Activated naive CD8-positive, alpha-beta T cell (primary cell): ENCODE data around the gene TOP1.

Experiments used
- H3K27ac Mint-ChIP-seq: one replicate; pipeline ENCODE4 v1.8.0; 2021; ENCODE audit warnings: mixed read lengths
- H3K27me3 Mint-ChIP-seq: one replicate; pipeline ENCODE4 v1.8.0; 2021; ENCODE audit warnings: mixed read lengths
- H3K36me3 Mint-ChIP-seq: one replicate; pipeline ENCODE4 v1.8.0; 2021; ENCODE audit warnings: mixed read lengths
- H3K4me1 Mint-ChIP-seq: one replicate; pipeline ENCODE4 v1.8.0; 2021; ENCODE audit warnings: low read depth, mixed read lengths
- H3K4me3 Mint-ChIP-seq: one replicate; pipeline ENCODE4 v1.8.0; 2021; ENCODE audit warnings: mild to moderate bottlenecking, mixed read lengths
- H3K9me3 Mint-ChIP-seq: one replicate; pipeline ENCODE4 v1.8.0; 2021; ENCODE audit warnings: low read depth, mixed read lengths

Gene TOP1

DNA sequence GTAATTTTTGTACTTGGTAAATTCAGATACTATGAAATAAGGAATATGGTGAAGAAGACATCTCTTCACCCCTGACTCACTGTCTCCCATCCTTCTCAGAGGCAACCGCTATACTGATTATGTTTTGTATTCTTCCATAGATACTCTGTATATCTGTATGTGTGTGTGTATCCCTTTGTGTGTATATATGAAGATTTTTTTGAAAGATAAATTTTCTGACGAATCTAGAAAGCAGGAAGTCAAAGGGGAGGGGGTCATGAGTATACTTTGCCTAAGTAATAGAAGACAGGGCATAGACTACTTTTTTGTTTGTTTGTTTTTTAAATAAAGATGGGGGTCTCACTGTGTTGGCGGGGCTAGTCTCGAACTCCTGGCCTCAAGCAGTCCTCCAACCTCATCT is 48.2 kb downstream of the TOP1 start:
- no peaks in the 10 kb centered on the region for H3K9me3 Mint-ChIP-seq
- H3K36me3 Mint-ChIP-seq, result peaks cover 22% of the 10 kb centered on the region
- no peaks in the 10 kb centered on the region for H3K27me3 Mint-ChIP-seq
- H3K27ac Mint-ChIP-seq, result peak overlapping the region; percentile 70
- H3K4me3 Mint-ChIP-seq, result peak overlapping the region; percentile 30
- peaks cover 74% of the 10 kb centered on the region for H3K4me1 Mint-ChIP-seq

DNA sequence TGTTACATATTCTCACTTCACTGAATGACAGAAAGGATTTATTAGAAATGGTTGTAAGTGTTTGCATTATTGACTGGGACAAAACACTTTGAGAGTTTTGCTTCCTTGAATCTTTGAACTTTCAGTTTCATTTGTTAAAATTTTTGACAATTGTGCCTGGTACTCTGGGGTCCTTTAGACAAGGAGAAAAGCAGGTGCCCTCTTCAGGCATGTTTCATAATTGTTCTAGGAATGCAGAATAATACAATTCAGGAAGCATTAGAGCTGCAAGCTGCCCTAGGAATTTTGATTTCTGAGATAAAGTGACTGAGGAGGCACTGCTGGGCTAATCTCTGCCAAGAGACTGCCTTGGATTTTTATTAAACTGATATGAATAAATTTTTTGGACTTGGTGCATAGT is 49.7 kb downstream of the TOP1 start:
- no peaks in the 10 kb centered on the region for H3K9me3 Mint-ChIP-seq
- H3K27ac Mint-ChIP-seq, result peak overlapping the region; percentile 54
- no peak overlapping the region for H3K4me3 Mint-ChIP-seq
- H3K27me3 Mint-ChIP-seq, result no peaks in the 10 kb centered on the region
- H3K36me3 Mint-ChIP-seq, result peaks cover 25% of the 10 kb centered on the region
- H3K4me1 Mint-ChIP-seq, result peaks cover 61% of the 10 kb centered on the region

DNA sequence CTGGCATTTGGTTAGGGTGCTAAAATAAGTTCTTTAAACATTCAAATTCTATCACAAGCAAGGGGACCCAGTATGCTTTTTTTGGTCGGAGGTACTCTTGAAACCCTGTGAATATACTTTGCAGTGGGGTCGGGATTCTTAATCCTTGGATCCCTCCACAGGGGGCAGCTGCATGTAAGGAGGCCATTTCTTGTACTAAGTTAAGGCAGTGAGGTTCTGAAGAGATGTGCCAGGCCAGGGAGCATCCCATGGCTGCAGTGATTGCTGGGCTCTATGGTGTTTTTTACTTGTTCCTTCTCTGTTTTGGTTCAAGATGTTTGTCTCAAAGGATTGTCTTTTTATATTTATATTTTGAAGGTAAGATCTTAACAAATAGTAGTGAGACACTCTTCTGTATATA is 50.4 kb downstream of the TOP1 start:
- peaks cover 53% of the 10 kb centered on the region for H3K4me1 Mint-ChIP-seq
- no peaks in the 10 kb centered on the region for H3K9me3 Mint-ChIP-seq
- peaks cover 25% of the 10 kb centered on the region for H3K36me3 Mint-ChIP-seq
- H3K4me3 Mint-ChIP-seq, result no peak overlapping the region
- no peaks in the 10 kb centered on the region for H3K27me3 Mint-ChIP-seq
- H3K27ac Mint-ChIP-seq, result no peak overlapping the region

DNA sequence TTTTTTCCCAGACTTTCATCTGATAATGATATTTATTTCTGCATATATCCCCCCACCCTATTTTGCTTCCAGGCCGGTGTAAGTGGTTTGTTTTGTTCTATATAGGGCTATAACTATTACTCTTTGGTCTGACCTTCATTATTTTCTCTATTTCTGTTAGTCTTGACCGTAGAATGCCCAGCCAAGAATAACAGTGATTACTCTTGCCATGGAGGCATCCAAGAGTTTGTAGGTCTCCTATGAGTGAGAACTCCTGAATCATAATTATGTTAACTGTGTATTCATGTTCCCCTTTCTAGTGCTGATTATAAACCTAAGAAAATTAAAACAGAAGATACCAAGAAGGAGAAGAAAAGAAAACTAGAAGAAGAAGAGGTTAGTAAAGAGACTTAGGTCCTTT is 52.2 kb downstream of the TOP1 start:
- Mint-ChIP-seq H3K9me3 (no peaks in the 10 kb centered on the region), H3K36me3 (peaks cover 29% of the 10 kb centered on the region), H3K4me1 (peaks cover 50% of the 10 kb centered on the region), H3K27me3 (no peaks in the 10 kb centered on the region), H3K4me3 (peak overlapping the region; percentile 14), H3K27ac (peak overlapping the region; percentile 34)

DNA sequence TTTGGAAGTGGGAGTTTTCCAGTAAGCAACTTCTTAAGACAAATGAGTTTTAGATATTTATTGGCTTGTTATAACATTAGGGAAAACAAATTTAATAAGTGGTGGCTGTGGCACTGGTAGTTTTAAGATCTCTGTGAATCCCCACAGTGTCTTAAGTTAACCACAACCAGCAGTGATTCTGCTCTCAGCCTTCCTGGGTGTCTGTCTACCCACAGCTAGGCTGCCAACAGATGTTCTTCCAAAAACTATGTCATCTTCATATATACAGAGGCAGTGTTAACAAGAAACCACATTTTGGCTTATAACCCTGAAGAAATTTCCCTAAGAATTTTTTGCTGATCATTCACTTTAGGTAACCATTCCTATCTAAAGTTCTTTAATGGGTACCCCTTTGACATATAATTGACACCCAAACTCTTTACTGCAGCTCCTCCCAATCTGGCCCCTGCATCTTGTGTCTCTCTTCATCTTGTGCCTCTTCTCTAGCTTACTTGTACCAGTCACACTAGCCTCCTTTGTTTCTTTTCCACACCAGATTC is 52.7 kb downstream of the TOP1 start:
- Mint-ChIP-seq H3K4me3 (no peak overlapping the region), H3K27me3 (no peaks in the 10 kb centered on the region), H3K27ac (peak overlapping the region; percentile 7), H3K4me1 (peaks cover 47% of the 10 kb centered on the region), H3K36me3 (peaks cover 24% of the 10 kb centered on the region), H3K9me3 (no peaks in the 10 kb centered on the region)

DNA sequence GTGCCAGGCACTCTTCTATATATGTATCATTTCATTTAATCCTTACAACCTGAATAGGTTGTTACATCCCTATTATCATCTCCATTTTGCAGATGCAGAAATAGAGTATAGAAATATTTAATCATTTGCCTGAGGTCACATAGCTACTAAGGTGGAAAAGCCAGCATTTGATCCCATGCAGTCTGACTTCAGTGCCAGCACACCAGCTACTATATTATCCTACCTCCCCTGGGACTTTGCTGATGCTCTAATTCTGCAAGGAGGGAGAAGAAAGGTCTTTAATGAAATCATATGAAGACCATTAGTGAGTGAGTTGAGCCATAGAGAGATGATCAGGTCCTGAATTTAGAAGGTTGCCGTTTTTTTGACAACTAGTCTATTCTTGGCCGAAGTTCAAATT is 53.7 kb downstream of the TOP1 start:
- Mint-ChIP-seq H3K9me3 (no peaks in the 10 kb centered on the region), H3K36me3 (peaks cover 16% of the 10 kb centered on the region), H3K4me3 (no peak overlapping the region), H3K27ac (no peak overlapping the region), H3K27me3 (no peaks in the 10 kb centered on the region), H3K4me1 (peaks cover 47% of the 10 kb centered on the region)

DNA sequence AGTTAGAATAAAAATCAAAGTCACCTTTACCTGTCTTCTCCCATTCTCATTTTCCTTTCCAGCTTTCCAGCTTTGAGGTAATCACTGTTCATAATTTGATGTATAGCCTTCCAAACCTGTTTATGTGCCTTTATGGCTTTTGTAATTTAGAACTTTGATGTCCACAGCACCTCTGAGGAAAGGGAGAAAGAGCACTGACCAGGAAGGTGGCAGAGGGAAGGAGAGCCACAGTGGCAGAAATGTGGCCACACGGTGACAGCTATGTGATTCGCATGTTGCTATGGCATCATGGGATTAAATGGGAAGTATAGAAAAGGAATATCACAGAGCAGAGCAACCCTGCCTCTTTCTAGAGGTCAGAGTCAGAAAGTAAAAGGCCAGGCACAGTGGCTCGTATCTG is 57.0 kb downstream of the TOP1 start:
- no peaks in the 10 kb centered on the region for H3K9me3 Mint-ChIP-seq
- H3K4me3 Mint-ChIP-seq, result no peak overlapping the region
- H3K4me1 Mint-ChIP-seq, result peaks cover 33% of the 10 kb centered on the region
- H3K36me3 Mint-ChIP-seq, result peaks cover 13% of the 10 kb centered on the region
- H3K27me3 Mint-ChIP-seq, result no peaks in the 10 kb centered on the region
- H3K27ac Mint-ChIP-seq, result peak overlapping the region; percentile 11

DNA sequence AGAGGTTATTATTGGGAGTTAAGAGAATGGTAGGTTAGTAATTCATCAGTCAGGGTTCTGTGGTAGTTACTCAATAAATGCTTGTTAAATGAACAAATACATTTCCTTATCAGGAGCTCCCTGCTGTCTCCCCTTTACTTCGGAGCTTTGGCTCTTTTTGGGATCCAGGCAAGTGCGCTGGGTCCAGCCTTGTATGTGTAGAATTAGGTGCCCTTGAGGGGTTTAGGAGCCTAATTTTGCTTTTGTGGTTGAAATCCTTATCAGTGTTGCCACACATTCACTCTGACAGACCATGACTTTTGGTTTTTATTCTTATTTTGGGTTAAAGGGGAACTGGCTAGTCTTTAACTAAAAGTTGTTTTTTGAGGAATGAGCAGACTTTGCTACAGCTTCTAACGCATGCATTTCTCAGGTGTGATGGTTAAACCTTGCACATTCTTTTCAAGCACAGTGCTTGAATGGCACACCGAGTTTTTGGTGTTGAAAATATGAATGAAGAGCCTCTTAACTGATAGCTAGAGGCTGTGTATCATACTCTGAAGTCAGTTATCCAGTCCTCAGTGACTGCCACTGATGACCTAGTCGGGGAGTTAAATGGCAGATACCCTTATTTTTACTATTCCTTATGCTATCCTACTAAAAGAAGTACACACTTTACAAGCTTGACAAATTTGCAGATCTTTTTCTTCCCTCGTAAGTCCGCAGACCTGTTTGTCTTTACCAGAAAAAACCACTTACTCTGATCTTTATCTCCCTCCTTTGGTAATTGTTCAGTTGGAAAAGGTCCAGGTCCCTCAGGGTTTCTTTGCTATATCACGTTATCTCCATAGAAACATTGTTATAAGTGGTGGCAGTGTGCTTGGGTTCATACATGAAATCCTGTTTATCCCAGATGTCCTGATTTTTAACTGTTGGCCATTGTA is 58.0 kb downstream of the TOP1 start:
- H3K36me3 Mint-ChIP-seq, result peaks cover 9% of the 10 kb centered on the region
- no peak overlapping the region for H3K4me3 Mint-ChIP-seq
- H3K9me3 Mint-ChIP-seq, result no peaks in the 10 kb centered on the region
- H3K27me3 Mint-ChIP-seq, result no peaks in the 10 kb centered on the region
- peaks cover 26% of the 10 kb centered on the region for H3K4me1 Mint-ChIP-seq
- H3K27ac Mint-ChIP-seq, result peak overlapping the region; percentile 8

DNA sequence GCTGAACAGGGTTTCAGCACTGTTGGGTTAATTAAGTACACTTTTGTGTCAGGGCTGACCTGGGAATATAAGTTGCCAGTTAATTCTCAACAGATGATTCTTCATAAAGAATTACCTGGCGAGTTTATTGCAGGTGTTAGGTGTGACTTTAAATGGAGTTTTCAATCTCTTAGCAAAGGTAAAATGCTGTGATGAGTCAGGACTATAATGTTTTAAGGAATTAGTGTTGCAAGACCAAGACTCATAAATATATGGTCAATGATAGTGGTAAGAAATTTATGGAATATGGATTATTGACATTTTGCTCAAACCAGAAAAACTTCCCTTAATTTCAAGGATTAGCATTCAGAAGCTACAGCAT is 58.7 kb downstream of the TOP1 start:
- Mint-ChIP-seq H3K27me3 (no peaks in the 10 kb centered on the region), H3K9me3 (no peaks in the 10 kb centered on the region), H3K27ac (peak overlapping the region; percentile 8), H3K4me1 (peaks cover 23% of the 10 kb centered on the region), H3K36me3 (peaks cover 9% of the 10 kb centered on the region), H3K4me3 (no peak overlapping the region)

DNA sequence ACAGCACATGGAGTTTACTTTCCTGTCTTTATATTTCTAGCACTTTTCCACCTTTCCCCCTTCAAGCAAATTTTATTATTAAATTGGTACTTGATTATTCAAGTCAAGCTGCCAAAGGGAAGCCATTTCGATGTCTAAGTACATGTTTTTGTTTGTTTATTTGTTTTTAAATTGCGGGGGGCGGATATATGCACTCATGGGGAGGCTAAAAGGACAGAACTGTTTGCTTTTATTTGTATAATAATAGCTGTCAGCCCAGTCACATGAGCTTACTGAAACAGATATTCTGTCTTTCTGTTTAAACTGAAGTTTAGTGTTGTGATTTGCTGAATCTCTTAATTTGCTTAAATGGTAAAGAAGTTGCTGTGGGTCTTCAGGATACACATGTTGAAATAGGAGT is 59.2 kb downstream of the TOP1 start:
- no peaks in the 10 kb centered on the region for H3K27me3 Mint-ChIP-seq
- no peak overlapping the region for H3K27ac Mint-ChIP-seq
- H3K4me3 Mint-ChIP-seq, result no peak overlapping the region
- peaks cover 9% of the 10 kb centered on the region for H3K36me3 Mint-ChIP-seq
- H3K4me1 Mint-ChIP-seq, result peaks cover 23% of the 10 kb centered on the region
- no peaks in the 10 kb centered on the region for H3K9me3 Mint-ChIP-seq

DNA sequence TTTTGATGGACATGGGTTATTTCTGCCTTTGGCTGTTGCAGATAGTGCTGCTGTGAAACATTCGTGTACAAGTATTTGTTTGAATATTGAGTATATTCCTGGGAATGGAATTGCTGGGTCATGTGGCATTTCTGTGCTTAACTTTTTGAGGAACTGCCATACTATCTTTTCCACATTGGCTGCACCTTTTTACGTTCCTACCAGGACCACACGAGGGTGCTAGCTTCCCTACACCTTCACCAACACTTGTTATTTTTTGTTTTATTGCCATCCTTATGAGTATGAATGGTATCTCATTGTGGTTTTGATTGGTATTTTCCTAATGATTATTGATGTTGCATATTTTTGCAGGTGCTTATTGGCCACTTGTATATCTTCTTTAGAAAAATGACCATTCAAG is 60.9 kb downstream of the TOP1 start:
- no peak overlapping the region for H3K4me3 Mint-ChIP-seq
- H3K9me3 Mint-ChIP-seq, result no peaks in the 10 kb centered on the region
- H3K36me3 Mint-ChIP-seq, result peaks cover 9% of the 10 kb centered on the region
- H3K27me3 Mint-ChIP-seq, result no peaks in the 10 kb centered on the region
- peaks cover 23% of the 10 kb centered on the region for H3K4me1 Mint-ChIP-seq
- H3K27ac Mint-ChIP-seq, result no peak overlapping the region

DNA sequence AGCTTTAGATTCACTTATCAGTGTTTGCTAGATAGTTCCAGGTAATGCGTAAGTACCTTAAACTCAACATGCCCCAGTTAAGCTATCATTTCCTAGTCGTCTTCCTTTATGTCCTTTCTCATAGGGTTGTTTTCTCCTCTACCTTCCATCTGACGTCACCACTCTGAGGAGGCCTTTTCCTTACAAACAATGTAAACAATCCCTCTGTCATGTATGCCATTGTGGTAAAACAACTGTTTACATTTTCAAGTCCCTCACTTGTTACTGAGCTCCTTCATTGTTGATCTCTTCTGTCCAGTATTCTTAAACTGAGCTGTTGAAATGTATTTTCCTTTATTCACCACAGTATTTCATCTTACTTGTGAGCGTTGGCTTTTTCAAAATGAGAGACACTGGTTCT is 63.3 kb downstream of the TOP1 start:
- no peaks in the 10 kb centered on the region for H3K27me3 Mint-ChIP-seq
- H3K27ac Mint-ChIP-seq, result peak overlapping the region; percentile 47
- H3K4me1 Mint-ChIP-seq, result peaks cover 11% of the 10 kb centered on the region
- H3K4me3 Mint-ChIP-seq, result no peak overlapping the region
- H3K9me3 Mint-ChIP-seq, result no peaks in the 10 kb centered on the region
- H3K36me3 Mint-ChIP-seq, result peaks cover 7% of the 10 kb centered on the region

DNA sequence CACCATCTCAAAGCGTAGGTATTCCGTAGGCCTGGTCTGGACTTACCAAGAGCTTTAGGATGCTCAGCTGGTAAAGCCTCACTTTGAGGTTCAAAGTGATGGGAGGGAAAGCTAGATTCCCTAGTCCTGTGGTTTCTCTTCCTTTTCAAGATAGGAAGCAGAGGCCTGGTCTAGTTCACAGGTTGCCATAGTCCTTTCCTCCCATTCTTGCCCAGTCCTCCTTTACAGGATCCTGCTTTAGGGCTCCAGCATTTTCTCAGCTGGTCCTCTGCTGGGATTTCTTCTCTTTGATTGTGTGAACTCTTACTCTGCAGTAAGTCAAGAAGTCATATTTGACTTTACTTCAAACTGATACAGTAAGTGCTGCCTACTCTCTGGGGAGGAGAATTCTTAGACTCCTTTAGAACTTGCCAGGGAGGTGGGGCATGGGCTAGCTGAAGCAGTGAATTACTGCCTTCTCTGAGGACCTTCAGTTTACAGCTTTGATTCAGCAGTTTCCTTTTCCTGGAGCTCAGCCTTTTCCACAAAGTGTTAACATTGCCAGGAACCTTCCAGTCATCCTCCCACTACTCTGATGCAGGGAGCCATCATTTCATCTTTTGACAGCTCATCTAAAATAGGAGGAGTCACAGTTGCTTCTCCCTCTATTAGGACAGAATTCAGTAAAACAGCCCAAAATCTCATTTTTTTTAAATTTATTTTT is 65.9 kb downstream of the TOP1 start:
- Mint-ChIP-seq H3K4me1 (peaks cover 8% of the 10 kb centered on the region), H3K36me3 (peaks cover 12% of the 10 kb centered on the region), H3K27ac (peak overlapping the region; percentile 24)

DNA sequence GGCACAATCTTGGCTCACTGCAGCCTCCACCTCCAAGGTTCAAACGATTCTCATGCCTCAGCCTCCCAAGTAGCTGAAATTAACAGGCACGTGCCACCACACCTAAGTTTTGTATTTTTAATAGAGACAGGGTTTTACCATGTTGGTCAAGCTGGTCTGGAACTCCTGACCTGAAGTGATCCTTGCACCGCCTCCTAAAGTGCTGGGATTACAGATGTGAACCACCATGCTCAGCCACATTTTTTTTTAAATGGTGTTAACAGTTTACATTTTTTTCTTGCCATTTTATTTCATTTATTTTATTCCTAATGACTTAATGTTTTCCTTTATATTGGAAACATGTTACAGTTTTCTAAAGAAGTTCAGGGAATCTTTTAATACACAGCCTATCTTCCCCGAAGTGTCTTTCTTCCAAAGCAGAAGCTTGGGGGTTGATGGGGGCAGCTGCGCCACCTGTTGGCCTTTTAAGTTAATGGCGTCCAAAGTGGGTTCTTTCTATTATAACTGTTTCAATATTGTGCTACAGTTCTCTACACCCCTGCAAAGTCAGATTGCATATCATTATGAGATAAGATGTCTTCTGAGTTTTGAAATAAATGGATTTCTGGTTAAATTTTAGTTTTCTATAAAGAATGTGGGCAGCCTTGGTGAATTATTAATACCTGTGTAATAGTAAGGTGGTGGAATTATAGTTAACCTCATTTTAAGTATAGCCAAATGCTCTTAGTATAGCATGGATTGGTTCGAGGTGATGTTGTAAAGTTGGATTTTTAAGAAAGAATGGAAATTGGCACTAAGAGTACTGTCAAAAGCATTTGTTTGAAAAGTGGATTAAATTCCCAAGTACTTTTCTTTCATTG is 66.7 kb downstream of the TOP1 start:
- peaks cover 8% of the 10 kb centered on the region for H3K4me1 Mint-ChIP-seq
- H3K27me3 Mint-ChIP-seq, result no peaks in the 10 kb centered on the region
- H3K36me3 Mint-ChIP-seq, result peaks cover 16% of the 10 kb centered on the region
- H3K27ac Mint-ChIP-seq, result peak overlapping the region; percentile 54
- no peaks in the 10 kb centered on the region for H3K9me3 Mint-ChIP-seq
- no peak overlapping the region for H3K4me3 Mint-ChIP-seq

More for the DNA sequence above, 65.9 kb downstream of the TOP1 start:
- Mint-ChIP-seq H3K4me3 (no peak overlapping the region), H3K9me3 (no peaks in the 10 kb centered on the region), H3K27me3 (no peaks in the 10 kb centered on the region)
